A549 (cell line): ENCODE results near the gene PLAGL2. TPM values are rescaled to one million over a fixed set of nuclear protein-coding genes. Genes with fewer than 3 reads are reported as not detected.

ENCODE experiments used
- ATAC-seq, 2 experiments: fragments of 200-7000 bp in 1 of 2; fragments of >200 bp in 1 of 2; cut with Nextera tagmentation in 1 of 2; cut with Tn5 transposase in 1 of 2; 3 replicates each; pipeline versions ENCODE4 v1.8.0 to v1.9.1; 2018 to 2020; ENCODE audit warnings: mild to moderate bottlenecking in 1 of 2, moderate library complexity in 1 of 2
- CTCF ChIA-PET: fragments of 300-600 bp; sonication (Branson Sonifier 250); formaldehyde crosslinking; extraction: SDS; loops from one replicate; lab custom pipeline; 2021; ENCODE audit warnings: antibody characterized with exemption, inconsistent platforms; lab: Yijun Ruan, JAX
- POLR2A ChIA-PET: fragments of 350-600 bp; formaldehyde crosslinking; extraction: SDS; loops from one replicate; lab custom pipeline; 2021; ENCODE audit warnings: antibody characterized with exemption, inconsistent platforms; lab: Yijun Ruan, JAX
- DNase-seq, 2 experiments: peaks; one replicate each; pipeline versions ENCODE4 v3.0.0 to v3.0.0-alpha.2; 2011 to 2016; ENCODE audit warnings: low read depth in 1 of 2, low spot score in 1 of 2
- FAIRE-seq: peaks from 2 replicates; lab custom pipeline; 2011; peaks lifted over from hg19 to GRCh38; lab: Jason Lieb, UNC
- H3K27ac ChIP-seq, 2 experiments: fragments of >200 bp; sonication (Bioruptor Twin); formaldehyde crosslinking; 3 replicates each; pipeline ENCODE4 v1.5.1; 2016 to 2017
- H3K4me1 ChIP-seq: fragments of >200 bp; sonication (Bioruptor Twin); formaldehyde crosslinking; 3 replicates; pipeline ENCODE4 v1.6.1; 2016
- H3K4me2 ChIP-seq: fragments of >200 bp; sonication (Bioruptor Twin); formaldehyde crosslinking; 3 replicates; pipeline ENCODE4 v1.6.1; 2016
- H3K4me3 ChIP-seq: fragments of >200 bp; sonication (Bioruptor Twin); formaldehyde crosslinking; 3 replicates; pipeline ENCODE4 v1.5.1; 2016
- H3K9me3 ChIP-seq: fragments of >200 bp; sonication (Bioruptor Twin); formaldehyde crosslinking; 3 replicates; pipeline ENCODE4 v1.6.1; 2016
- CEBPB ChIP-seq, 2 experiments: fragments of >200 bp in 1 of 2; sonication (Bioruptor Twin) in 1 of 2; formaldehyde crosslinking in 1 of 2; IDR thresholded peaks; 2 replicates each; pipeline ENCODE4 v1.6.1; 2012 to 2016
- EHMT2 ChIP-seq: fragments of 200-600 bp; sonication (generic); IDR thresholded peaks from 2 replicates; pipeline ENCODE4 v1.6.1; 2016; ENCODE audit warnings: antibody characterized with exemption, low read depth, mild to moderate bottlenecking, moderate library complexity
- ESRRA ChIP-seq: fragments of 150-350 bp; IDR thresholded peaks from 2 replicates; pipeline ENCODE4 v1.6.1; 2014; ENCODE audit warnings: mild to moderate bottlenecking, low read length, borderline replicate concordance
- FOXS1 ChIP-seq: fragments of 250-450 bp; sonication (Bioruptor Pico); IDR thresholded peaks from 2 replicates; pipeline ENCODE4 v1.5.0; 2020; ENCODE audit warnings: mild to moderate bottlenecking, moderate library complexity
- GATA3 ChIP-seq: IDR thresholded peaks from 2 replicates; pipeline ENCODE4 v1.6.1; 2012; ENCODE audit warnings: borderline replicate concordance
- HOXA7 ChIP-seq: fragments of 250-450 bp; sonication (Bioruptor Pico); IDR thresholded peaks from 2 replicates; pipeline ENCODE4 v1.5.0; 2020; ENCODE audit warnings: mild to moderate bottlenecking, moderate library complexity
- HOXB13 ChIP-seq: fragments of 250-450 bp; sonication (Bioruptor Pico); IDR thresholded peaks from 2 replicates; pipeline ENCODE4 v1.5.0; 2020; ENCODE audit warnings: low read depth, mild to moderate bottlenecking, moderate library complexity
- PHF8 ChIP-seq: fragments of 200-600 bp; sonication (generic); IDR thresholded peaks from 2 replicates; pipeline ENCODE4 v1.6.1; 2016; ENCODE audit warnings: low read depth, mild to moderate bottlenecking, antibody characterized with exemption, moderate library complexity, borderline replicate concordance
- POLR2A ChIP-seq: IDR thresholded peaks from 2 replicates; pipeline ENCODE4 v1.6.1; 2012; ENCODE audit warnings: mild to moderate bottlenecking, low read length
- RAD21 ChIP-seq, 2 experiments: fragments of >200 bp in 1 of 2; sonication (Bioruptor Twin) in 1 of 2; formaldehyde crosslinking in 1 of 2; IDR thresholded peaks in 1 of 2; conservative IDR thresholded peaks in 1 of 2; 2 replicates in 1 of 2; 3 replicates in 1 of 2; pipeline ENCODE4 v1.6.1; 2012 to 2018; ENCODE audit warnings: inconsistent platforms in 1 of 2
- TFCP2L1 ChIP-seq: fragments of 250-450 bp; sonication (Bioruptor Pico); IDR thresholded peaks from 2 replicates; pipeline ENCODE4 v1.5.0; 2021; ENCODE audit warnings: mild to moderate bottlenecking
- TP53 ChIP-seq: fragments of 250-450 bp; sonication (Bioruptor Pico); IDR thresholded peaks from 2 replicates; pipeline ENCODE4 v1.5.0; 2021; ENCODE audit warnings: mild to moderate bottlenecking, moderate library complexity
- WGBS: methylation state at CpG from one replicate; pipeline ENCODE4 v1.1.6; 2017; ENCODE audit errors: missing lambda C conversion rate; 5-methylcytosine and 5-hydroxymethylcytosine counted together
- polyA plus RNA-seq, 4 experiments: library from polyadenylated mRNA; depleted of rRNA in 3 of 4; stranded (reverse); fragments of >200 nt; fragmentation: RNase III in 1 of 4; extraction: RNeasy Plus Mini Kit Qiagen cat#74134 plus additional on column Dnase treatment in 1 of 4; gene quantifications; 2 replicates in 3 of 4; 3 replicates in 1 of 4; pipeline ENCODE4 v1.2.3, GENCODE V29; 2011 to 2017
- TF ChIP-seq, protein P1 (sequence below): IDR thresholded peaks from 2 replicates; pipeline ENCODE4 v1.6.1; 2012; ENCODE audit warnings: low read depth, borderline replicate concordance
- TF ChIP-seq, protein P2 (sequence below): fragments of 250-450 bp; sonication (Bioruptor Pico); IDR thresholded peaks from 2 replicates; pipeline ENCODE4 v1.5.0; 2020; ENCODE audit warnings: low read depth, mild to moderate bottlenecking, moderate library complexity
- TF ChIP-seq, protein P3 (sequence below): fragments of >200 bp; sonication (Bioruptor Twin); formaldehyde crosslinking; IDR thresholded peaks from 2 replicates; pipeline ENCODE4 v1.6.1; 2016
- TF ChIP-seq, protein P4 (sequence below): fragments of 200-600 bp; sonication (generic); IDR thresholded peaks from 2 replicates; pipeline ENCODE4 v1.6.1; 2016; ENCODE audit warnings: antibody characterized with exemption, mild to moderate bottlenecking, moderate library complexity
- TF ChIP-seq, protein P5 (sequence below): fragments of >200 bp; sonication (Bioruptor Twin); formaldehyde crosslinking; IDR thresholded peaks from 3 replicates; pipeline ENCODE4 v1.5.1; 2016

Gene PLAGL2
- polyA plus RNA-seq, 2 of the 4 experiments (the other 2 are of a cell fraction) = 6.1 to 9.0 TPM

DNA sequence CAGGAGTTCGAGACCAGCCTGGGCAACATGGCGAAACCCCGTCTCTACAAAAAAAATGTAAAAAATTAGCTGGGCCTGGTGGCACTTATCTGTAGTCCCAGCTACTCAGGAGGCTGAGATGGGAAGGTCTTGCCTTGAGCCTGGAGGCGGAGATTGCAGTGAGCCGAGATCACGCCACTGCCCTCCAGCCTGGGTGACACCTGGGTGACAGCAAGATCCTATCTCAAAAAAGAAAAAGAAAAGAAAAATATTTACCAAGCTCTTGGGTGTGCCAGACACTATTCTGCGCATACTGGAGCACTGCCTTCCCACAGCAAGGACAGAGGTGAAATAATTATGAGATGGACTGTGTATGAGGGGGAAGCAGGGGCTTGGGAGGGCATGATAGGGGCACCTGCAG, 19.8 kb upstream of the PLAGL2 start:
- TF ChIP-seq HOXB13 (CRISPR knock-in tag) (no peak), TFCP2L1 (CRISPR knock-in tag) (no peak), FOXS1 (CRISPR knock-in tag) (no peak)
- WGBS = 97% methylated on average over 7 of the region's 7 CpGs
- Histone ChIP-seq H3K4me3 (no peak overlapping the region), H3K4me1 (no peaks in the 10 kb centered on the region), H3K9me3 (no peaks in the 10 kb centered on the region), H3K4me2 (no peak overlapping the region), H3K27ac (no peak overlapping the region)
- POLR2A ChIA-PET = no interaction called here
- FAIRE-seq = no peak
- DNase-seq = no peak
- no peak for ATAC-seq
- CTCF ChIA-PET = no interaction called here

DNA sequence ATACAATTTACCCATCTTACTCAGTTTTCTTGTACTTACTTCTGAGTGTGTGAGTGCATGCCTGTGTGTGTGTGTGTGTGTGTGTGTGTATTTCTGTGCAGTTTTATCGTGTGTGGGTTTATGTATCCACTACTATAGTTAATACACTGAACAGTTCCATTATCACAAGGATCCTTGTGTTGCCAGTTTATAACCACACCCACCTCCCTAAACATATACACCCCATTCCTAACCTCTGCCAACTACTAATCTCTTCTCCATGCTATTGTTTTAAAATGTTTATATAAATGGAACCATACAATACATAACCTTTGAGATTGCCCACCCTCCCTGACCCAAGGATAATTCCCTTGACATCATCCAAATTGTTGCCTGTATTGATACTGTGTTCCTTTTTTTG, 18.8 kb upstream of the PLAGL2 start:
- Histone ChIP-seq H3K4me3 (no peak overlapping the region), H3K4me2 (no peak overlapping the region), H3K4me1 (no peaks in the 10 kb centered on the region), H3K9me3 (no peaks in the 10 kb centered on the region), H3K27ac (no peak overlapping the region)
- POLR2A ChIA-PET = no interaction called here
- FAIRE-seq = no peak
- CTCF ChIA-PET = no interaction called here
- no peak for DNase-seq
- WGBS = 86% methylated on average over 1 of the region's 1 CpG
- no peak for ATAC-seq
- TF ChIP-seq RAD21 (conservative IDR thresholded peaks at IDR 0.05 in 1 of 2, IDR thresholded peaks at IDR 0.05 in 1 of 2) = no peak
- TF ChIP-seq ESRRA = no peak
- TF ChIP-seq, protein P1, sequence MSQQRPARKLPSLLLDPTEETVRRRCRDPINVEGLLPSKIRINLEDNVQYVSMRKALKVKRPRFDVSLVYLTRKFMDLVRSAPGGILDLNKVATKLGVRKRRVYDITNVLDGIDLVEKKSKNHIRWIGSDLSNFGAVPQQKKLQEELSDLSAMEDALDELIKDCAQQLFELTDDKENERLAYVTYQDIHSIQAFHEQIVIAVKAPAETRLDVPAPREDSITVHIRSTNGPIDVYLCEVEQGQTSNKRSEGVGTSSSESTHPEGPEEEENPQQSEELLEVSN = no peak
- TF ChIP-seq CEBPB (IDR thresholded peaks at IDR 0.05) = no peak
- no peak for TF ChIP-seq GATA3
- TF ChIP-seq, protein P2, sequence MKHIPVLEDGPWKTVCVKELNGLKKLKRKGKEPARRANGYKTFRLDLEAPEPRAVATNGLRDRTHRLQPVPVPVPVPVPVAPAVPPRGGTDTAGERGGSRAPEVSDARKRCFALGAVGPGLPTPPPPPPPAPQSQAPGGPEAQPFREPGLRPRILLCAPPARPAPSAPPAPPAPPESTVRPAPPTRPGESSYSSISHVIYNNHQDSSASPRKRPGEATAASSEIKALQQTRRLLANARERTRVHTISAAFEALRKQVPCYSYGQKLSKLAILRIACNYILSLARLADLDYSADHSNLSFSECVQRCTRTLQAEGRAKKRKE (CRISPR knock-in tag) = no peak
- TF ChIP-seq, protein P3, sequence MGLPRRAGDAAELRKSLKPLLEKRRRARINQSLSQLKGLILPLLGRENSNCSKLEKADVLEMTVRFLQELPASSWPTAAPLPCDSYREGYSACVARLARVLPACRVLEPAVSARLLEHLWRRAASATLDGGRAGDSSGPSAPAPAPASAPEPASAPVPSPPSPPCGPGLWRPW = no peak
- TF ChIP-seq, protein P4, sequence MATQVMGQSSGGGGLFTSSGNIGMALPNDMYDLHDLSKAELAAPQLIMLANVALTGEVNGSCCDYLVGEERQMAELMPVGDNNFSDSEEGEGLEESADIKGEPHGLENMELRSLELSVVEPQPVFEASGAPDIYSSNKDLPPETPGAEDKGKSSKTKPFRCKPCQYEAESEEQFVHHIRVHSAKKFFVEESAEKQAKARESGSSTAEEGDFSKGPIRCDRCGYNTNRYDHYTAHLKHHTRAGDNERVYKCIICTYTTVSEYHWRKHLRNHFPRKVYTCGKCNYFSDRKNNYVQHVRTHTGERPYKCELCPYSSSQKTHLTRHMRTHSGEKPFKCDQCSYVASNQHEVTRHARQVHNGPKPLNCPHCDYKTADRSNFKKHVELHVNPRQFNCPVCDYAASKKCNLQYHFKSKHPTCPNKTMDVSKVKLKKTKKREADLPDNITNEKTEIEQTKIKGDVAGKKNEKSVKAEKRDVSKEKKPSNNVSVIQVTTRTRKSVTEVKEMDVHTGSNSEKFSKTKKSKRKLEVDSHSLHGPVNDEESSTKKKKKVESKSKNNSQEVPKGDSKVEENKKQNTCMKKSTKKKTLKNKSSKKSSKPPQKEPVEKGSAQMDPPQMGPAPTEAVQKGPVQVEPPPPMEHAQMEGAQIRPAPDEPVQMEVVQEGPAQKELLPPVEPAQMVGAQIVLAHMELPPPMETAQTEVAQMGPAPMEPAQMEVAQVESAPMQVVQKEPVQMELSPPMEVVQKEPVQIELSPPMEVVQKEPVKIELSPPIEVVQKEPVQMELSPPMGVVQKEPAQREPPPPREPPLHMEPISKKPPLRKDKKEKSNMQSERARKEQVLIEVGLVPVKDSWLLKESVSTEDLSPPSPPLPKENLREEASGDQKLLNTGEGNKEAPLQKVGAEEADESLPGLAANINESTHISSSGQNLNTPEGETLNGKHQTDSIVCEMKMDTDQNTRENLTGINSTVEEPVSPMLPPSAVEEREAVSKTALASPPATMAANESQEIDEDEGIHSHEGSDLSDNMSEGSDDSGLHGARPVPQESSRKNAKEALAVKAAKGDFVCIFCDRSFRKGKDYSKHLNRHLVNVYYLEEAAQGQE = no peak
- no peak for TF ChIP-seq EHMT2
- TF ChIP-seq, protein P5, sequence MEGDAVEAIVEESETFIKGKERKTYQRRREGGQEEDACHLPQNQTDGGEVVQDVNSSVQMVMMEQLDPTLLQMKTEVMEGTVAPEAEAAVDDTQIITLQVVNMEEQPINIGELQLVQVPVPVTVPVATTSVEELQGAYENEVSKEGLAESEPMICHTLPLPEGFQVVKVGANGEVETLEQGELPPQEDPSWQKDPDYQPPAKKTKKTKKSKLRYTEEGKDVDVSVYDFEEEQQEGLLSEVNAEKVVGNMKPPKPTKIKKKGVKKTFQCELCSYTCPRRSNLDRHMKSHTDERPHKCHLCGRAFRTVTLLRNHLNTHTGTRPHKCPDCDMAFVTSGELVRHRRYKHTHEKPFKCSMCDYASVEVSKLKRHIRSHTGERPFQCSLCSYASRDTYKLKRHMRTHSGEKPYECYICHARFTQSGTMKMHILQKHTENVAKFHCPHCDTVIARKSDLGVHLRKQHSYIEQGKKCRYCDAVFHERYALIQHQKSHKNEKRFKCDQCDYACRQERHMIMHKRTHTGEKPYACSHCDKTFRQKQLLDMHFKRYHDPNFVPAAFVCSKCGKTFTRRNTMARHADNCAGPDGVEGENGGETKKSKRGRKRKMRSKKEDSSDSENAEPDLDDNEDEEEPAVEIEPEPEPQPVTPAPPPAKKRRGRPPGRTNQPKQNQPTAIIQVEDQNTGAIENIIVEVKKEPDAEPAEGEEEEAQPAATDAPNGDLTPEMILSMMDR = no peak
- TF ChIP-seq FOXS1 (CRISPR knock-in tag) = no peak
- TF ChIP-seq POLR2A = no peak
- TF ChIP-seq TP53 (CRISPR knock-in tag) = no peak
- TF ChIP-seq HOXA7 (CRISPR knock-in tag) = no peak
- TF ChIP-seq PHF8 = no peak
